Endothelial cell of umbilical vein (primary cell): ENCODE results near the gene GRIK3.

Source experiments
- JUN ChIP-seq: IDR thresholded peaks from 2 replicates; pipeline ENCODE4 v1.6.1; 2011; ENCODE audit warnings: borderline replicate concordance, low read depth; ENCODE audit not compliant: insufficient read length, insufficient read depth
- TF ChIP-seq, protein P1 (sequence below), 2 donors: IDR thresholded peaks; 1 replicate in 1 of 2; 2 replicates in 1 of 2; pipeline ENCODE4 v1.5.1; 2011; ENCODE audit warnings: low read length in 2 of 2, mild to moderate bottlenecking in 2 of 2, moderate library complexity in 2 of 2, control low read depth in 1 of 2, inconsistent platforms in 1 of 2, low read depth in 1 of 2; ENCODE audit not compliant: insufficient read depth in 1 of 2; ENCODE audit errors: extremely low read depth in 1 of 2

- no peak for TF ChIP-seq JUN
- TF ChIP-seq, protein P1, sequence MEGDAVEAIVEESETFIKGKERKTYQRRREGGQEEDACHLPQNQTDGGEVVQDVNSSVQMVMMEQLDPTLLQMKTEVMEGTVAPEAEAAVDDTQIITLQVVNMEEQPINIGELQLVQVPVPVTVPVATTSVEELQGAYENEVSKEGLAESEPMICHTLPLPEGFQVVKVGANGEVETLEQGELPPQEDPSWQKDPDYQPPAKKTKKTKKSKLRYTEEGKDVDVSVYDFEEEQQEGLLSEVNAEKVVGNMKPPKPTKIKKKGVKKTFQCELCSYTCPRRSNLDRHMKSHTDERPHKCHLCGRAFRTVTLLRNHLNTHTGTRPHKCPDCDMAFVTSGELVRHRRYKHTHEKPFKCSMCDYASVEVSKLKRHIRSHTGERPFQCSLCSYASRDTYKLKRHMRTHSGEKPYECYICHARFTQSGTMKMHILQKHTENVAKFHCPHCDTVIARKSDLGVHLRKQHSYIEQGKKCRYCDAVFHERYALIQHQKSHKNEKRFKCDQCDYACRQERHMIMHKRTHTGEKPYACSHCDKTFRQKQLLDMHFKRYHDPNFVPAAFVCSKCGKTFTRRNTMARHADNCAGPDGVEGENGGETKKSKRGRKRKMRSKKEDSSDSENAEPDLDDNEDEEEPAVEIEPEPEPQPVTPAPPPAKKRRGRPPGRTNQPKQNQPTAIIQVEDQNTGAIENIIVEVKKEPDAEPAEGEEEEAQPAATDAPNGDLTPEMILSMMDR (IDR thresholded peaks at IDR 0.05; ENCODE audit: extremely low read depth in 1 of 2, insufficient read depth in 1 of 2, low read depth in 1 of 2, low read length in 2 of 2) = no peak
These were observed 126.2 kb downstream of the GRIK3 start for GRCh38 chr1:36908096-36908495.
